NOMO-1 (cell line): ENCODE data around the gene ALDOA.
A peak's percentile ranks its signal among the peaks of the same experiment; 100 is the strongest.
"Not testable (repeated sequence)": the region's sequence is repeated elsewhere in the genome, so short reads cannot be mapped to it uniquely, and the experiment has no call there.

Experiments used
- DNase-seq, 2 experiments: peaks; one replicate each; lab custom pipeline; 2025; ENCODE audit not compliant: unreplicated experiment in 2 of 2; lab: John Stamatoyannopoulos, UW

ALDOA gene

GRCh38 chr16:30040690-30041089, 24.9 kb upstream of the ALDOA start:
- DNase-seq: not testable (repeated sequence)

- DNase-seq: peak in 1 of 2 experiments; percentile 13
Observed at GRCh38 chr16:30041841-30042240, 23.7 kb upstream of the ALDOA start.

- no peak for DNase-seq
Observed at GRCh38 chr16:30046178-30046577, 19.4 kb upstream of the ALDOA start.

GRCh38 chr16:30046588-30046987, 19.0 kb upstream of the ALDOA start:
- DNase-seq: no peak

- no peak for DNase-seq
Observed at GRCh38 chr16:30049871-30050270, 15.7 kb upstream of the ALDOA start.

- DNase-seq: no peak
Observed at GRCh38 chr16:30051518-30051917, 14.0 kb upstream of the ALDOA start.

- peak; percentile 88 to 94 for DNase-seq
Observed at GRCh38 chr16:30052671-30053372, 12.7 kb upstream of the ALDOA start.

- no peak for DNase-seq
Observed at GRCh38 chr16:30053376-30054015, 12.1 kb upstream of the ALDOA start.

- DNase-seq: no peak
Observed at GRCh38 chr16:30054451-30054850, 11.1 kb upstream of the ALDOA start.

- DNase-seq: no peak
Observed at GRCh38 chr16:30054959-30055553, 10.5 kb upstream of the ALDOA start.

GRCh38 chr16:30060346-30060745, 5.2 kb upstream of the ALDOA start:
- DNase-seq: no peak

- no peak for DNase-seq
Observed at GRCh38 chr16:30060836-30061554, 4.6 kb upstream of the ALDOA start.

GRCh38 chr16:30063278-30063892, 2.2 kb upstream of the ALDOA start:
- DNase-seq: no peak

- DNase-seq: peak; percentile 69 to 78
Observed at GRCh38 chr16:30063893-30064728, 1.4 kb upstream of the ALDOA start.

GRCh38 chr16:30064729-30065101, 845 bp upstream of the ALDOA start:
- DNase-seq: no peak

GRCh38 chr16:30065943-30066760, 592 bp downstream of the ALDOA start:
- DNase-seq: peak in 1 of 2 experiments; percentile 35

GRCh38 chr16:30066761-30067583, 1.4 kb downstream of the ALDOA start:
- peak; percentile 44 to 47 for DNase-seq

- DNase-seq: no peak
Observed at GRCh38 chr16:30067584-30067916, 2.0 kb downstream of the ALDOA start.

- DNase-seq: no peak
Observed at GRCh38 chr16:30068333-30068732, 2.8 kb downstream of the ALDOA start.
